Astrocyte of the spinal cord (primary cell): ENCODE results near the gene C12orf75.
A peak's percentile ranks its signal among the peaks of the same experiment; 100 is the strongest.

Experiments used
- DNase-seq: peaks from one replicate; pipeline ENCODE4 v3.0.0; 2011; ENCODE audit warnings: low read depth, low spot score
- H3K4me3 ChIP-seq: 2 replicates; pipeline ENCODE4 v1.5.1; 2011; ENCODE audit warnings: low read depth, mild to moderate bottlenecking, low read length, moderate library complexity
- CTCF ChIP-seq: IDR thresholded peaks from 2 replicates; pipeline ENCODE4 v1.5.1; 2012; ENCODE audit warnings: low read depth, mild to moderate bottlenecking, low read length, inconsistent platforms
- in situ Hi-C: cut with HindIII; loops from 2 replicates; pipeline ENCODE4 v1.10.0; 2017; ENCODE audit warnings: low sequenced_read_pairs

The C12orf75 gene

DNA sequence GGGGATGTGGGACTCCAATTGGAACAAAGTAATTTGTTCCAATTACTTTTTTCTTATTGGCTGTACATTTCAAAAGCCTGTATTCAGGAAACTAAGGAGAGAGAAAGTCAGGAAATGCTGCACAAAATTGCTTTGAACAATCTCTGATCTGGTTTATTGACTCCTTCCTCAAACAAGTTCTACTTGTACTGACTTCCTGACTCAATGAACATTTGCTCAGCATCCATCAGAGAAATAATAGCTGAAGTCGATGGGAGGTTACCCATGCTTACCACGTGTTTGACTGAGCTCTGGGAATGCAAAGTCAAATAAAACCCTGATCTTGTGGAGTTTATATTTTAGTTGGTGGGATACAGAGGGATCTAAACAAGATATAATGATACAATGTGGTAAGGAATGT is 15.4 kb upstream of the C12orf75 start:
- in situ Hi-C loops = no loop called here
- TF ChIP-seq CTCF = no peak
- H3K4me3 ChIP-seq = no peak overlapping the region
- DNase-seq = no peak

DNA sequence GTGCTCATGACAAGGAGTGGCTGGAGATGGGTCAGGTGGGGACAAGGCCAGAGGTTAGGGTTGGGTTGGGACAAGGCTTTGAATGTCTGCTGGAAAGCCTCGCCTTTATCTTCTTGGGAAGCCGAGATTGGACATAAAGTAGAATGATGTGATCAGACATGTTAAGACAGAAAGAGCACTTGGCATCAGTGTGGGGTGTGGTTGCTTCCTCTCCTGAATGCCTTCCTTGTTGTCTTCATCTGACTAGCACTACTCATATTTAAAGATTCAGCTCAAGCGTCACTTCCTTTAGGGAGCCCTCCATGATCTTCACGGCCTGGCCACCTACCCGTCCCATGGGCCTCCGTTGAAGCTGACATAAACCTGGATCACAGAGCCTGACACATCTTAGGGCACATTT is 14.8 kb upstream of the C12orf75 start:
- no peak for TF ChIP-seq CTCF
- H3K4me3 ChIP-seq = no peak overlapping the region
- no peak for DNase-seq
- in situ Hi-C loops = no loop called here

GRCh38 chr12:105316931-105317852 is 13.3 kb upstream of the C12orf75 start:
- peak; percentile 48 for DNase-seq
- in situ Hi-C loops = no loop called here
- no peak overlapping the region for H3K4me3 ChIP-seq
- TF ChIP-seq CTCF = no peak

DNA sequence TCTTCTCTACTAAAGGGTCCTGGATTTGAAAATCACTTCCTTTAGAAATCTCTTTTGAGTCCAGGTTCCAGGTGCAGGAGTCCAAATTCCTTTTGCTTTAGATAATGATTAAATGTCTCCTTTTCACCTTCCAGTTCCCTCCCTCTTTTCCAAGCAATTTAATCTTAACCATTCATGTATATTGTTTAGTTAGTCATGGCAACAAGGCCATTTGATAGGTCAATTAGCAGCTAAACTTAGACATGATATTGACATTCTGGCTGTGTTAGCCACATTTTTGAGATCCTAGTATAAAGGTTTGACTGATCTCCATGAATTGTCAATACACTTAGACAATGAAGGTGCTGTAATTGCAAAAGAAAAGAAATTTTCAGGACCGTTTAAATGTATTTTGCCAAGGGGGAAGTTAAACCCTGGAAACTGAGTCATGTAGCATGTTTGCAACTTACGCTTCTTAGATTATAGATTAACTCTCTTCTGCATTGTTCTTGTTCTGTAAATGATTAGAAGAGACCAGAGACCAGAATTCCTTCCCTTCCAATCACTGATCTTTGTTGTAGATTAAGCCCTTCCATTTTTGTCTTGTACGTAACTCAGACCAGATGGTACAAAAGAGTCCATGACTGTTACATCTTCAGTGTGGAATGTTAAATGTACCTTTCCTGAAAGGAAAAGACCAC is 12.4 kb upstream of the C12orf75 start:
- peak; percentile 14 for DNase-seq
- in situ Hi-C loops = no loop called here
- no peak overlapping the region for H3K4me3 ChIP-seq
- TF ChIP-seq CTCF = no peak

DNA sequence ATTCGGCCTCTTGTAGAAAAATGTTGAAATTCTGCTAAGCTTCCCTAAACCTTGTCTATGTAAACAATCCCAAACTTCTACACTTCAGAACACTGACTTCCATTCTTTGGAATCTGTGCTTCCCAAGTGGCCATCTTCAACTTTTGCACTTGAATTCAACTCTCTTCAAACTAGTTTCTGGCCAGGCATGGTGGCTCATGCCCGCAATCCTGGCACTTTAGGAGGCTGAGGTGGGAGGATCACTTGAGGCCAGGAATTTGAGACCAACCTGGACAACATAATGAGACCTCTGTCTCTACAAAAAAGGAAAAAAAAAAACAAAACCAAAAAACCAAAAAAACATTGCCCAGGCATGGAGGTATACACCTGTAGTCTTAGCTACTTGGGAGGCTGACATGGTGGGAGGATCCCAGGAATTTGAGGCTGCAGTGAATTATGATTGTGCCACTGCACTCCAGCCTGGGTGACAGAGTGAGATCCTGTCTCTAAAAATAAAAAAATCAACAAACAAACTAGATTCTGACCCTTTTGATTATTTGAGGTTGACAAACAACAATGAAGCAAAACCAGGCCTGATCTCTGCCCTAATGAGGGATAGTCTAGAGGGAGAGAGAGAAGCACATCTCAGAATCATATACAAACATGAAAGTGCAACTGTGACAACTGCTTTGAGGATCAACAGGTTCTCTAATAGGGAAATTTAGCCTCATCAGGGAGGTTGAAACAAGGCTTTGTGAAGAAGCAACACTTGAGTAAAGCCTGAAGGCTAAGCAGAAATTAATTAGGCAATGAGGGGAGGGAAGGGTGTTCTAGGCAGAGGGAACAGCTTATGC is 11.6 kb upstream of the C12orf75 start:
- no peak overlapping the region for H3K4me3 ChIP-seq
- in situ Hi-C loops = no loop called here
- no peak for DNase-seq
- TF ChIP-seq CTCF = no peak

DNA sequence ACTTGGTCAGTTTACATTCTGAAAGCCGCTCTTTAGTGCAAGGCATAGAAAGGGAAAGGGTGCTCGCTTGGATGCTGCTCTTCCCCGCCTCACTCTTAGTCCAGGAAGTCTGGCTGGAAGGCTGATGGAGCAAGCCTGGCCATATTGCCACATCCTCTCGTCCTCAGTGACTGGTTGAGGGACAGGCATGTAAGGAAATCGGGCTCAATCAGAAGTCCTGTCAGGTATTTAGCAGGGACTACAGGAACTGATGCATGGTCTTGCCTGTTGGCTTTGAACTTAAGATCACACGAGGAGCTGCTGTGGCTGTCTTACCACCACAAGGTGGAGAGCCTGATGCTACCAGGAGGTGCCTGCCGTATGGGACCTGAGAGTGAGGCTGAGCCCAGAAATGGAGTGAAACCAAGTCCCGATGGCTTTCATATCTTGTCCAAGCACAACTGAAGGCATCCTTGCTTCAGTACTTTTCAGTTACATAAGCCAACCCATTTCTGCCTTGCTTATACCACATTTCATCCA is 10.7 kb upstream of the C12orf75 start:
- DNase-seq = no peak
- no peak for TF ChIP-seq CTCF
- in situ Hi-C loops = no loop called here
- H3K4me3 ChIP-seq = no peak overlapping the region
